Measurements from ENCODE around the gene SERPINB3.
"Not testable (repeated sequence)": the region's sequence is repeated elsewhere in the genome, so short reads cannot be mapped to it uniquely, and the experiment has no call there.

DNA sequence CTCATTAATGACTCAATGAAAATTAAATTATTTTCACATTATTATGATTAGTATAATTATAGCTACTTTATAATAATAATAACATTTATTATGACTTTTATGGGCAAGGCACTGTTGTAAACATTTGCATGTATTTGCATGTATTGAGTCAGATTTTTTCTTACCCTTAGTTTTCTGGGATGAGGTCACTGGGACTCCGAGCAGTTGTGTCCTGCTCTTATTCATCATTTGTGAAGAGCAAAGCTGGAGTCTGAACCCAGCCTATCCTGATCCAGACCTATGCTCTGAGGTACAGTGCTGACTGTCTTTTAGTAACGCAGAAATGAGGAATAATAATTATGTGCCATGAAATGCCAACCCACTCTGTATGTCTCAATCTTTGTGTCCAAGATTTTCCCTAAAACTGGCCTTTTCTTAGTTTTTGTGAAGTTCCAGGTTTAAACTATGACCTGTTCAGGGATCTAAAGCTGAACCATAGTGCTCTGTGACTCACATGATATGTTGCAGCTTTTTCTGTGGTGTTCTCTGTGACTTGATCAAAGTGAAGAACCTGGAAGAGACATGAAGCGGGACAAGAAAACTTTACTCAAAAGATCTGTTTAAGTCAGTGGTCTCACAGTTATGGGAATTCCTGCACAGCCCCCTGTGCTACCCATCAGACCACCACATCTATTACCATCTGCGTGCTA, 18.9 kb downstream of the SERPINB3 start:
- TF ChIP-seq, protein P1, sequence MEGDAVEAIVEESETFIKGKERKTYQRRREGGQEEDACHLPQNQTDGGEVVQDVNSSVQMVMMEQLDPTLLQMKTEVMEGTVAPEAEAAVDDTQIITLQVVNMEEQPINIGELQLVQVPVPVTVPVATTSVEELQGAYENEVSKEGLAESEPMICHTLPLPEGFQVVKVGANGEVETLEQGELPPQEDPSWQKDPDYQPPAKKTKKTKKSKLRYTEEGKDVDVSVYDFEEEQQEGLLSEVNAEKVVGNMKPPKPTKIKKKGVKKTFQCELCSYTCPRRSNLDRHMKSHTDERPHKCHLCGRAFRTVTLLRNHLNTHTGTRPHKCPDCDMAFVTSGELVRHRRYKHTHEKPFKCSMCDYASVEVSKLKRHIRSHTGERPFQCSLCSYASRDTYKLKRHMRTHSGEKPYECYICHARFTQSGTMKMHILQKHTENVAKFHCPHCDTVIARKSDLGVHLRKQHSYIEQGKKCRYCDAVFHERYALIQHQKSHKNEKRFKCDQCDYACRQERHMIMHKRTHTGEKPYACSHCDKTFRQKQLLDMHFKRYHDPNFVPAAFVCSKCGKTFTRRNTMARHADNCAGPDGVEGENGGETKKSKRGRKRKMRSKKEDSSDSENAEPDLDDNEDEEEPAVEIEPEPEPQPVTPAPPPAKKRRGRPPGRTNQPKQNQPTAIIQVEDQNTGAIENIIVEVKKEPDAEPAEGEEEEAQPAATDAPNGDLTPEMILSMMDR (IDR thresholded peaks at IDR 0.05; ENCODE audit: insufficient read depth, low read length), result not testable (repeated sequence)
- not testable (repeated sequence) for TF ChIP-seq POLR2AphosphoS5 (IDR thresholded peaks at IDR 0.05; ENCODE audit: low read depth)
